GM19025 (cell line): ENCODE results near the gene SMIM21.

Experiments used
- ATAC-seq: cut with Tn5 transposase; IDR thresholded peaks from one replicate; pipeline ENCODE4 v1.9.1; 2021; ENCODE audit warnings: mild to moderate bottlenecking, low read depth, moderate library complexity; ENCODE audit not compliant: unreplicated experiment

The SMIM21 gene

DNA sequence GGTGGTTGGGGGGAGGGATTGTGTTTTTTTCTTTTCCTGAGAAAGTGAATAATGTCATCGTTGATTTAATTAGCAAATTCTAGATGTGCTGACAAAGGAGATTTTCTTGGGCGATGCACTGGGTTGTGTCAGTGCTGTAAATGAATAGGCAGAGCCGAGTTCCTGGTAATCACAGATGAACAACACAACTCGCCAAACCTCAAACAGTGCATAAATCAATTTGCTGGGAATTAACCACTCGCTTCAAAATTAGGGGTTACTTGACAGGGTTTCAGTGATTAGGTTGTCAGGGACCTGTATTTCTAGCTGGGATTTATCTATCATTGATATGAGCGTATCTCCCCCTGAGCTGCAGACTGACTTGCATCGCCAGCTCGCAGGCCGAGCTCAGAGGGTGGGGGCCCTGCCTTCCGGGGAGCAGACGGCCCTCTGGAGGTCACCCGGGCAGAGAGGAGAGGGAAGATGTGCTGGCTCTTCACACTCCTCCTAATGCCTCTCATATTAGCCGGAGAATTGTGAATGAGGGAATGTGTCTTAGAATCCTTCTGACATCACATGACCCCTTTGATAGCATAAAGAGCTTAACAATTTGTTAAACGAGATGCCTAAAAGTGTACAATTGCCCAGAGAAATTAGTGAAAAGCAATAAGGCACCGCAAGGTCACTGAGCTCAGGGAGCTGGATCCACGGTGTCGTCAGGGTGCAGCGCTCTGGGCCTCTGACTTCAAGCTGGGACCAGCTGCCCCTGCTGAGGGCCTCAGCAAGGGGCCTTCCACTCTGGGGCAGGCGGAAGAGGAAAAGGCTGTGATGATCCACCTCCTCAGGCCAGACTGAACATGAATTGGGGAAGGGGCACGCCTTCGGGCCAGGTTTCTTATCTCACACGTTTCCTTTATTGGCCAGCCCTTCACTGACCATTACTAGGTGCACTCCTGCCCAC, 48.9 kb downstream of the SMIM21 start:
- ATAC-seq: no peak

DNA sequence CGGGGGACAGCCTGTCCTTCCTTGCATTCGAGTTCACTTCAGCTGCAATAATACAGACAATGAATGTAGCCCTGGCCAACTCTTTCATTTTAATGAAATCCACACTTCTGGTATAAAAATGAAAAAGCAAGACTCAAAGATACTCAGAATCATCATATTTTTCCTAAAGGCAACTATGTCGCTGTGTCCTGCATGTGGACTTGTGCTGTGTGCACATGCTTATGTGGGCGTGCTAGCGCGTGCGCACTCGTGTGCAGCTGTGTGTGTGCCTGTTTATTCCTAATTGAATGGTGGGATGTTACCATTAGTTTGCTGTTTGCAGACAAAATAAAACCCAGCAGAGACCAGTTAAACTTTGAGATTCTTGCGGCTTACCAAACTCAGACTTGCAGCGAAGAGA, 49.6 kb downstream of the SMIM21 start:
- ATAC-seq: no peak

DNA sequence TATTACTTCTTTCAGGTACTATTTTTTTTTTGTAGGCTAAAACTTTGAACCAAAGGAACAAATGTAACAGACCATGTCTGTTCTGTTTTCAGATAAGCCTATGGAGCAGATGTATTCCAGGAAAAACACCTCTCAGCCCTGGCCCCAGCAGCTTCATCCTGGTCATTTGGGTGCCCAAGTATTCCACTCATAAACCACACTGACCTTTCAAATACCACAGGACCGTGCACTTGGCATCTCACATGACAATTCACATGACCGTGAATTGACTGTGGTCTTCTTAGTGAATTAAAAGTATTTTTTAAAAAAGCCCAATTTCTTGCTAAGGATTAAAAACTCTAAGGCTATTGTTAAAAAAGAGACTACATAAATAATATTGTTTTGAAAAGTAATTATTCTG, 50.2 kb downstream of the SMIM21 start:
- no peak for ATAC-seq

DNA sequence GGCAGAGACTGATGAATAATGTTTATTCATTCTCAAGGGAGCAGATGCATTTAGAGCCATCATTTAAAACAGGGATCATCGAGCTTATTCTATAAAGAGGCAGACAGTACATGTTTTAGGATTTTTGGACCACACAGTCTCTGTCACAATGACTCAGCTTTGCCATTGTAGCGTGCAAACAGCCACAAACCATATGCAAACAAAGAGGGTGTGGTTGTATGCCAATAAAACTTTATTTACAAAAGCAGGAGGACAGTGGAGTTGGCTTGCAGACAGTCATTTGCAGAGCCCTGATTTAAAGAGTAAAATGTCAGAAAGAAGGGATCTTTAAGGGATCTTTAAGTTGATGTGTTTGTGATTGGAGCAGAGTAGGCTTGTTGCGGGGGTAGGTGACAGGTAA, 51.5 kb downstream of the SMIM21 start:
- ATAC-seq: no peak

DNA sequence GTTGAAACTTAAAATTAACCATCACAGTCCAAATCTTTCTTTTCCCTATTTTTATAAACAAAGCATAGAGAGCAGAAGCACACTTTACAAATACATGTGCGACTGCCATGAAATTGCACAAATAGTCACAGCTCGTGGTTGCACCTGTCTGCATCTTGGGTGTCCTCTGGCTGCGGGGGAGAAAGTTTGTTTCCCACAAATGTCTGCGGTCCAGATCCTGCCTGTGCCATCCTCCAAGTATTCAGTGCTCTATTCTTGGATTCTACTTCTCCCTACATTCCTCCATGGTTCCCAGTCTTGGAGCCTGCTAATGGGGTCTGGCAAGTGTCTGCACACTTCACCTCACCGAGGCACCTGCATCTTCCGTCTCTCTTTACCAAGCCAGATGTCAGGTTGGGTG, 52.2 kb downstream of the SMIM21 start:
- no peak for ATAC-seq

DNA sequence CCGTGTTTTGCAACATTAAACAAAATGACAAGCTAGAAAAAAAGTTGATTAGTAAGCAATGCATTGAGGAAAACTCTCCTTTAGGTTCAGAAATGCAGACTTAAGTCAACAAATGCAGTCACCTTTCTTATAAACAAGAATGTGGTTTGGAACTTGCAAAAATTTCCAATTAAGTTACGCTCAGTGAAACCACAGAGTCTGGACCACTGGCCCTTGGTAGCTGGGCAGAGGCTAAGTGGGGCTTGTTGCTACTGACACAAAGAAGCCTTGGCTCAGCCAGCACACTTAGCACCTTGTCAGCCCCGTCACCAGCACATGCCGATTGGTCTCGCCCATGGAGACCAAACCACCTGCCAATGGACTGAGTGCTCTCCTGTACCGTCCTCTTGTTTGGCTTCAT, 53.0 kb downstream of the SMIM21 start:
- no peak for ATAC-seq

DNA sequence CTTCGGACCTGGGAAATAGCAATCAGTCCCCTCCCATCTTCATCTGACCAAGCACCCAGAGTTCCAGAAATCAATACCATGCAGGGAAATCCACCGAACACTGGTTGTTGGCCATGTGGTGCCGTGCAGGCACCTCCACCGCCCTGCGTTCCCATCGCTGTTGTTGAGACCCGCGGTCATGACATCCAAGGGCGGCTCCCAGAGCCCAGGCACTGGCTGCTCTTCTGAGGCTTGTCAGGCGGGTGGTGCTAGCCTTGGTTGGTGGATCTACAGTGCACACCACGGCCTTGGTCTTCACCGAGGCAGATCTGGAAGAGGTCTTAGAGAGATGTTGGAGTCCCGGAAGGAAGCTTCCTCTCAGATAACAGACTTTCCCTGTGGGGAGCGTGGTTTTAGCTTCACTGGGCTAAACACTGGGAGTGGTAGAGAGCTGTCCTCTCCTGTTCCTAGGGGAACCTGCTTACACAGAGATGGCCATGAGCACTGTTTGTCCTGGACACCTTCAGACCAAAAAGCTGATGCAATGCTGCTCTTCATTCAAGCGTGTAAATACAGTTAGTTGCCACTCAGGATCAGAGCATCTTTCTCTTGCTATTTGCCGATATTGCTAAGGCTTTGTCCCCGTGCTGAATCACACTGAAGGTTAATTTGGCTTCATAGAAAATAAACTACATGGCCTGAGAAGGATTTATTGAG, 58.3 kb downstream of the SMIM21 start:
- no peak for ATAC-seq

DNA sequence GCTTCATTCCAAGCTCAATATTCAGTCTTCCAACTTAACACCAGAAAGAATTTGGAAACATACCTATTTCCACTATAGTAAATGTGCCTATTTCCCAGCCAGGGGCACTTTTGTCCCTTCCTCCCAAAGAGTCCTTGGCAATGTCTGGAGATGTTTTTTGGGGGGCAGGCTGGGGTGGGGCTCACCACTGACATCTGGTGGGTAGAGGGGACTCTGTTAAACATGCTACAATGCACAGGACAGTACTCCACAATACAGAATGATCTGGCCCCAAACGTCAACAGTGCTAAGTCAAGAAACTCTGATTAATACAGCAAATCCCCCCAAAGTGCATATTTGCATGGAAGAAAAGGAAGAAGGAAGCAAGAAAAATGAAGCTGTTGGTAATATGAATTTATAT, 61.7 kb downstream of the SMIM21 start:
- ATAC-seq: no peak

DNA sequence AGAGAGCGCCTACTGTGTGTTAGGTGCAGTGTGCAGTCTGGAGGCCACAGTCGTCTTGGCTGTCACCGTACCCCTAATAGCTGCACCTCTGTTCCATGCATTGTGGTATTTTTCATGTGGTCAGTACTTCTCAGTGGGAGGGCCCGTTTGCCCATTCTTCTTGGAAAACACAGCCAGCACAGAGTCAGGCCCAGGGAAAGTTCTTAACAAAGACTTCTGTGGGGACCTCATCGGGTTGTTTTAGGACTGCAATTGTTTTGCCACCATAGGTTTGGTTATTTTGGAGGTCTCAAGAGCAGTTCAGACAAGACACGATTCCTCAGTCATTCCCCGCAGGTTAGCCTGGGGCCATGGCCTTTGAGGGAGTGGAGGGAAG, 62.3 kb downstream of the SMIM21 start:
- no peak for ATAC-seq

DNA sequence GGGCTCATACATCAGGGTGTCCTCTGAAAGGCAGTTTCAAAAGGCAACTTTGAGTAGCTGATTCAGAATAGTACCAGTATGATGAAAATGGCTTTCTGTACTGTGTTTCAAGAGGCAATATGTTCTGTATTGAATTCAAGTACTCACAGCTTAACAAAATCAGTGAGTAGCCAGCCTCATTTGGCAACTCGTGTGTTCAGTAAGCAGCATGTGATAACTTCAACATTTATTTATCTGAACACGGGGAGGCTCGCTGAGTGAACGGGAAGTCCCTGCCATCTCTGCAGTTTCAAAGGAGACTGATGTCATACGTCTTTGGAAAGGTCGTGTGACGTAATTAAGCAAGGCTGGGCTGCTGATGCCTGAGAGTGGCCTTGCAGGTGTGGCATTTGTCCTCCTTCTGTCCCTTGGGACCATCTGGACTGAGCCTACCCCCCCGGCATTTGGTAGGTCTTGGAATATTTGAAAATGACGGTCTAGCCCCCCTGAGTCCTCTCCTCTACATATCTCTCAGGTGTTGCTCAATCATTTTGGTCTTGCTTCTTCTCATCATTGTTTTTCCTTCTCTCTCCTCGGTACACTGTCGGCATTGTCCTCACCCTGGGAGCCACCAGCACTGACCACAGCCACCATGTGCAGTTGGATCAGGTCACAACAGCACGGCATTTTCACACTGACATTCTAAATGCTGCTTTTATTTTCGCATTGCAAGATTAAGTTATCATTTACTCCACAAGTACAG, 62.8 kb downstream of the SMIM21 start:
- ATAC-seq: no peak

DNA sequence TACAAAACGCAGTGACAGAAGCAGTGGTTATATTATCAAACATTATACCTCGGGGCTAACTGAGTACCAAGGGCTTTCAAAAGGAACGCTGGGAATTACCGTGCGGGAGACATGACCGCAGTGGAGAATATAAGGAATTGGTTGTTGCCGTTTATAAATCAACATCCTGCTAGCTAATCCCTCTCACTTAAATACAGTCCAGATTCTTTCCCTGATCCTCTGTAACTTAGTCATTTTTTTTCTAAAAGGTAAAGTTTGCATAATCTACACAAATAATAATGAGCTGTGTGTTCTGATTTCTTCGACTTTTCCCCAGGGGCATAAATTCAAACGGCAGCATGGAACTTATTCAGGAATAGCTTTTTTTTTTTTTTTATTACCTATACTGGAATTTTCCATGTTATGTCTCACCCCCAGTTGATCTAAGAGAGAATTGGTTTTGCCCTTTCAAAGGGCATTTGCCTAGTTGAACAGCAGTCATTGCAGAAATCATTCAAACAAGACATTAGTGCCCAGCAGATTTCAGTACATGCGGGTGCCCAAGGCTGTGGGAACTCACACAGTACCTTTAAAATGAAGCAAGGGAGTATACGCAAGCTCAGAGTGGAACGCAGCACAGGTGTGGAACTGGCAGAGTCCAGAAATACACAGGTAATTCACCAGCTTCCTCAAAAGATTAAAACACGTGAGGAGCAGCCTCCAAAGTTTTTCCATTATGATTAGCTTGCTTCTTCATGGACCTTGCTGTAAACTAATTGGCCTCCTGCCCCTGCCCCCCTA, 63.9 kb downstream of the SMIM21 start:
- no peak for ATAC-seq

DNA sequence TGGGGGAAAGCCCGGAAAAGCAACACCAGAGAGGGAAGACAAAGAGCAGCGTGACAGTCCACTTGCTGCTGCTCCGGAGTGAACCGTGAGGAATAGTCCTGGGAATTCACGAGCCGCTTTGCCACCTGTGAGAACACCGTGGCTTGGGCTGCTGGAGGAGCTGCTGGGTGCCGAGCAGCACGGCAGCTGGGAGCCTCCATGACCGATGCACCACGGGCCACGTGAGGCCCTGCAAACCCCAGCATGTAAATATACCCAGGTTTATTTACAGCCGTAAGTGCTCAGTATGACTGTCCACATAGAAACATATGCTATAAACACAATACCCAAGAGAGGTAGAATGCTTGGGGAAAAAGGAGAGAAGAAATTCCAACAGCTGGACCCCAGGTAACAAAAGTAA, 65.1 kb downstream of the SMIM21 start:
- ATAC-seq: no peak

DNA sequence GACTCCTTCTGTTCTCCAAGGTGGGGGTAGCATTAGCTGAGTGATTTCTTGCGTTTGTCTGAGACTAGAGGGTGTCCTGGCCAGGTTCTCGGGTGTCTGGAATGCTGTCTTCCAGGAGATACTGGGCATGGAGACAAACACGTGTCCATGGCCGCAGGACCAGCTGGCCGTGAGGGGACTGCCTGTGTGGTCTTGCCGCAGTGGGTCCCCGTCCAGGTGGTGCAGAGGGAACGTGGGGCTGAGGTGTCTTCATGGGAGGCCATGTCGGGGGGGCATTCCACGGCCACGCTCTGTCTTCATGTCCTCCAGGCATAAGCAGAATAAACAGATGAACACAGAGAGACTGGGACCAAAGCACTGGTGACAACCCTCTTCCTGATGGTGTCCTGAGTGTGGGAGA, 66.6 kb downstream of the SMIM21 start:
- ATAC-seq: no peak

DNA sequence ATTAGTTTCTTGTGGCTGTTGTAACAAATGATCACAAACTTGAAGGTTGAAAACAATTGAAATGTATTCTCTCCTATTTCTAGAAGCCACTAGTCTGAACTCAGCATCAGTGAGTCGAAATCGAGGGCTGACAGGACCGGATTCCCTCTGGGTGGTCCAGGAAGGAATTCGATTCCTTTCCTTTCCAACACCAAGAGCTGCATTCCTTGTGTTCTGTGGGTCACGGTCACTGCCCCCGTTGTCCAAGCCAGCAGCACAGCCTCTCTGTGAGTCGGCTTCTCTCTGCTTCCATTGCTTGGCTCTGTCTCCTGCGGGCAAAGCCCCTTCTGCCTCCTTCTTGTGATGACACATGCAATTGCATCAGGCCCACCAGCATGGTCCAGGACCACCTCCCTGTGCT, 67.3 kb downstream of the SMIM21 start:
- no peak for ATAC-seq
